Stimulated activated naive CD4-positive, alpha-beta T cell (primary cell): Measurements from ENCODE around the gene TLCD3B.
"Not testable (repeated sequence)": the region's sequence is repeated elsewhere in the genome, so short reads cannot be mapped to it uniquely, and the experiment has no call there.

ENCODE experiments used
- DNase-seq, 6 experiments: peaks; one replicate each; lab custom pipeline; 2025; lab: John Stamatoyannopoulos, UW

TLCD3B gene

GRCh38 chr16:30060836-30061554 lies 29.9 kb upstream of the TLCD3B start:
- no peak for DNase-seq

- DNase-seq = no peak
These were observed 29.3 kb upstream of the TLCD3B start for GRCh38 chr16:30060346-30060745.

GRCh38 chr16:30054959-30055553 lies 24.0 kb upstream of the TLCD3B start:
- peak in 5 of 6 experiments; percentile 8 to 44 (median 29) for DNase-seq

- DNase-seq = no peak
These were observed 23.4 kb upstream of the TLCD3B start for GRCh38 chr16:30054451-30054850.

- no peak for DNase-seq
These were observed 22.4 kb upstream of the TLCD3B start for GRCh38 chr16:30053376-30054015.

GRCh38 chr16:30052671-30053372 lies 21.8 kb upstream of the TLCD3B start:
- DNase-seq = peak; percentile 57 to 84 (median 80)

- DNase-seq = no peak
These were observed 20.4 kb upstream of the TLCD3B start for GRCh38 chr16:30051518-30051917.

GRCh38 chr16:30049871-30050270 lies 18.8 kb upstream of the TLCD3B start:
- DNase-seq = no peak

GRCh38 chr16:30046588-30046987 lies 15.5 kb upstream of the TLCD3B start:
- no peak for DNase-seq

- no peak for DNase-seq
These were observed 15.1 kb upstream of the TLCD3B start for GRCh38 chr16:30046178-30046577.

GRCh38 chr16:30041841-30042240 lies 10.8 kb upstream of the TLCD3B start:
- DNase-seq = peak in 4 of 6 experiments; percentile 5 to 31 (median 20)

- DNase-seq = not testable (repeated sequence)
These were observed 9.6 kb upstream of the TLCD3B start for GRCh38 chr16:30040690-30041089.

GRCh38 chr16:30040221-30040620 lies 9.2 kb upstream of the TLCD3B start:
- DNase-seq = no peak

GRCh38 chr16:30033270-30033669 lies 2.2 kb upstream of the TLCD3B start:
- DNase-seq = no peak

GRCh38 chr16:30032083-30032819 lies 1.2 kb upstream of the TLCD3B start:
- peak; percentile 28 to 67 (median 46) for DNase-seq

- DNase-seq = no peak
These were observed 427 bp upstream of the TLCD3B start for GRCh38 chr16:30031477-30031918.

- DNase-seq = no peak
These were observed 923 bp downstream of the TLCD3B start for GRCh38 chr16:30030011-30030685.

GRCh38 chr16:30028438-30029076 lies 2.5 kb downstream of the TLCD3B start:
- DNase-seq = peak in 1 of 6 experiments; percentile 4

- no peak for DNase-seq
These were observed 3.3 kb downstream of the TLCD3B start for GRCh38 chr16:30027588-30028437.

GRCh38 chr16:30026449-30026848 lies 4.6 kb downstream of the TLCD3B start:
- DNase-seq = no peak
